H9 (cell line): Measurements from ENCODE around the gene GET3. TPM values are rescaled to one million over a fixed set of nuclear protein-coding genes. Genes with fewer than 3 reads are reported as not detected.

Source experiments
- DNase-seq: peaks from one replicate; pipeline ENCODE4 v3.0.0-alpha.2; 2017
- H2AFZ ChIP-seq: one replicate; pipeline ENCODE4 v1.6.1; 2013; ENCODE audit warnings: mild to moderate bottlenecking, low read length, control low read depth, moderate library complexity
- H2AK5ac ChIP-seq: 2 replicates; pipeline ENCODE4 v1.6.1; 2013; ENCODE audit warnings: low read length, control low read depth, mixed read lengths; ENCODE audit not compliant: insufficient read length
- H2BK120ac ChIP-seq: one replicate; pipeline ENCODE4 v1.6.1; 2013; ENCODE audit warnings: low read depth, mild to moderate bottlenecking, low read length, control low read depth, inconsistent platforms; ENCODE audit not compliant: poor library complexity, severe bottlenecking
- H2BK12ac ChIP-seq: 2 replicates; pipeline ENCODE4 v1.6.1; 2013; ENCODE audit warnings: low read length, control low read depth, mixed read lengths, low read depth; ENCODE audit not compliant: insufficient read length
- H2BK15ac ChIP-seq: 2 replicates; pipeline ENCODE4 v1.6.1; 2013; ENCODE audit warnings: low read depth, low read length, control low read depth
- H2BK20ac ChIP-seq: one replicate; pipeline ENCODE4 v1.6.1; 2013; ENCODE audit warnings: low read depth, mild to moderate bottlenecking, low read length, control low read depth, inconsistent platforms; ENCODE audit not compliant: poor library complexity, severe bottlenecking
- H2BK5ac ChIP-seq: 2 replicates; pipeline ENCODE4 v1.6.1; 2013; ENCODE audit warnings: low read length, control low read depth, mixed read lengths; ENCODE audit not compliant: insufficient read length
- H3K14ac ChIP-seq: 2 replicates; pipeline ENCODE4 v1.6.1; 2013; ENCODE audit warnings: low read length, control low read depth; ENCODE audit not compliant: insufficient read depth
- H3K18ac ChIP-seq: 2 replicates; pipeline ENCODE4 v1.6.1; 2013; ENCODE audit warnings: low read depth, mild to moderate bottlenecking, mixed read lengths, low read length, control low read depth; ENCODE audit not compliant: insufficient read length
- H3K23ac ChIP-seq: 2 replicates; pipeline ENCODE4 v1.6.1; 2013; ENCODE audit warnings: low read length, control low read depth, mixed read lengths, low read depth; ENCODE audit not compliant: insufficient read length
- H3K23me2 ChIP-seq: 2 replicates; pipeline ENCODE4 v1.6.1; 2013; ENCODE audit warnings: low read depth, mild to moderate bottlenecking, mixed read lengths, low read length, control low read depth; ENCODE audit not compliant: insufficient read length, poor library complexity, severe bottlenecking
- H3K27ac ChIP-seq: 2 replicates; pipeline ENCODE4 v1.5.1; 2013; ENCODE audit warnings: low read length, control low read depth, mixed read lengths, low read depth; ENCODE audit not compliant: insufficient read length
- H3K27me3 ChIP-seq: 2 replicates; pipeline ENCODE4 v1.6.1; 2013; ENCODE audit warnings: low read length, control low read depth, inconsistent platforms; ENCODE audit not compliant: insufficient read depth
- H3K4ac ChIP-seq: 2 replicates; pipeline ENCODE4 v1.6.1; 2013; ENCODE audit warnings: low read depth, mild to moderate bottlenecking, control low read depth, inconsistent platforms, low read length, moderate library complexity
- H3K4me1 ChIP-seq: 2 replicates; pipeline ENCODE4 v1.6.1; 2013; ENCODE audit warnings: low read length, control low read depth, inconsistent platforms; ENCODE audit not compliant: insufficient read depth
- H3K4me2 ChIP-seq: 2 replicates; pipeline ENCODE4 v1.6.1; 2013; ENCODE audit warnings: low read length, control low read depth, mixed read lengths; ENCODE audit not compliant: insufficient read length, insufficient read depth
- H3K56ac ChIP-seq: 2 replicates; pipeline ENCODE4 v1.6.1; 2013; ENCODE audit warnings: low read depth, mild to moderate bottlenecking, mixed read lengths, low read length, control low read depth; ENCODE audit not compliant: insufficient read length
- H3K79me1 ChIP-seq: 2 replicates; pipeline ENCODE4 v1.6.1; 2013; ENCODE audit warnings: low read depth, mild to moderate bottlenecking, moderate library complexity, low read length, control low read depth, inconsistent platforms; ENCODE audit not compliant: insufficient read depth, poor library complexity, severe bottlenecking
- H3K79me2 ChIP-seq: 2 replicates; pipeline ENCODE4 v1.6.1; 2013; ENCODE audit warnings: low read length, control low read depth, inconsistent platforms; ENCODE audit not compliant: insufficient read depth
- H3K9ac ChIP-seq: 2 replicates; pipeline ENCODE4 v1.6.1; 2013; ENCODE audit warnings: low read length, control low read depth, mixed read lengths; ENCODE audit not compliant: insufficient read length; ENCODE audit errors: extremely low read depth
- H3K9me3 ChIP-seq: one replicate; pipeline ENCODE4 v1.6.1; 2013; ENCODE audit warnings: low read depth, low read length, inconsistent platforms; ENCODE audit not compliant: control insufficient read depth
- H3T11ph ChIP-seq: one replicate; pipeline ENCODE4 v1.6.1; 2013; ENCODE audit warnings: mild to moderate bottlenecking, low read length, control low read depth, inconsistent platforms
- H4K20me1 ChIP-seq: one replicate; pipeline ENCODE4 v1.6.1; 2013; ENCODE audit not compliant: control insufficient read depth, insufficient read length, insufficient read depth
- H4K5ac ChIP-seq: 2 replicates; pipeline ENCODE4 v1.6.1; 2013; ENCODE audit warnings: low read depth, mild to moderate bottlenecking, mixed read lengths, low read length, control low read depth; ENCODE audit not compliant: insufficient read length
- H4K8ac ChIP-seq: replicated peaks from 2 replicates; pipeline ENCODE4 v1.6.1; 2013; ENCODE audit warnings: low read length, control low read depth, mixed read lengths, low read depth; ENCODE audit not compliant: insufficient read length
- H4K91ac ChIP-seq: 2 replicates; pipeline ENCODE4 v1.6.1; 2013; ENCODE audit warnings: low read depth, mild to moderate bottlenecking, moderate library complexity, mixed read lengths, low read length, control low read depth; ENCODE audit not compliant: insufficient read length
- H3K27ac Mint-ChIP-seq, 3 experiments: 2 replicates in 2 of 3; 3 replicates in 1 of 3; pipeline ENCODE4 v1.8.0; 2020 to 2021; ENCODE audit warnings: mixed read lengths in 3 of 3, mild to moderate bottlenecking in 1 of 3, moderate library complexity in 1 of 3
- H3K27me3 Mint-ChIP-seq: 2 replicates; pipeline ENCODE4 v1.8.0; 2021; ENCODE audit warnings: low read depth, mild to moderate bottlenecking, moderate library complexity, mixed read lengths
- H3K36me3 Mint-ChIP-seq, 3 experiments: 2 replicates in 2 of 3; 3 replicates in 1 of 3; pipeline ENCODE4 v1.8.0; 2020 to 2021; ENCODE audit warnings: low read depth in 3 of 3, mixed read lengths in 3 of 3; ENCODE audit not compliant: insufficient read depth in 1 of 3
- H3K4me1 Mint-ChIP-seq, 2 experiments: 2 replicates each; pipeline ENCODE4 v1.8.0; 2020; ENCODE audit warnings: mixed read lengths in 2 of 2
- H3K4me3 Mint-ChIP-seq, 2 experiments: 2 replicates in 1 of 2; 3 replicates in 1 of 2; pipeline ENCODE4 v1.8.0; 2020 to 2021; ENCODE audit warnings: mild to moderate bottlenecking in 2 of 2, mixed read lengths in 2 of 2, moderate library complexity in 1 of 2
- H3K9me3 Mint-ChIP-seq, 2 experiments: 2 replicates in 1 of 2; 3 replicates in 1 of 2; pipeline ENCODE4 v1.8.0; 2020; ENCODE audit warnings: mild to moderate bottlenecking in 2 of 2, mixed read lengths in 2 of 2, moderate library complexity in 1 of 2
- CTCF ChIP-seq: fragments of 200-600 bp; sonication (generic); conservative IDR thresholded peaks from 3 replicates; pipeline ENCODE4 v1.8.0; 2021; ENCODE audit warnings: antibody characterized with exemption, mild to moderate bottlenecking
- WGBS: extraction: QIAGEN DNeasy Blood & Tissue Kit; methylation state at CpG from one replicate; pipeline ENCODE4 v1.1.7; 2013; ENCODE audit warnings: missing lambda C conversion rate, low lambda C conversion rate, mixed read lengths; ENCODE audit not compliant: insufficient read length; ENCODE audit errors: extremely low coverage; 5-methylcytosine and 5-hydroxymethylcytosine counted together
- total RNA-seq: library from RNA; stranded (reverse); gene quantifications from 2 replicates; pipeline ENCODE4 v1.2.1, GENCODE V29; 2021

GET3 gene
- total RNA-seq, 1 experiment from 2014 or later, result 81.6 TPM

- no peaks in the 10 kb centered on the region for H3K9me3 ChIP-seq
- DNase-seq, result no peak
- peaks cover 6% of the 10 kb centered on the region for H3K4me1 ChIP-seq
- H2BK15ac ChIP-seq, result no peak overlapping the region
- H3K23ac ChIP-seq, result no peak overlapping the region
- no peaks in the 10 kb centered on the region for H4K20me1 ChIP-seq
- Mint-ChIP-seq H3K36me3 (no peaks in the 10 kb centered on the region), H3K27me3 (peaks cover 6% of the 10 kb centered on the region), H3K4me3 (no peak overlapping the region; a peak in 1 of 5 replicates), H3K4me1 (peaks cover 28% of the 10 kb centered on the region in 2 experiments), H3K27ac (no peak overlapping the region), H3K9me3 (no peaks in the 10 kb centered on the region)
- H3K9ac ChIP-seq, result no peak overlapping the region
- H4K91ac ChIP-seq, result no peak overlapping the region
- no peak overlapping the region for H4K8ac ChIP-seq
- no peak for TF ChIP-seq CTCF
- H2BK120ac ChIP-seq, result no peak overlapping the region
- H2BK20ac ChIP-seq, result no peak overlapping the region
- H2BK12ac ChIP-seq, result no peak overlapping the region
- no peak overlapping the region for H3K14ac ChIP-seq
- no peak overlapping the region for H2AFZ ChIP-seq
- H3K56ac ChIP-seq, result no peak overlapping the region
- H3K4ac ChIP-seq, result no peak overlapping the region
- H4K5ac ChIP-seq, result no peak overlapping the region
- no peak overlapping the region for H2BK5ac ChIP-seq
- peaks cover 33% of the 10 kb centered on the region for H3K23me2 ChIP-seq
- H3T11ph ChIP-seq, result no peak overlapping the region
- H3K27ac ChIP-seq, result no peak overlapping the region
- no peaks in the 10 kb centered on the region for H3K79me1 ChIP-seq
- no peak overlapping the region for H2AK5ac ChIP-seq
- H3K27me3 ChIP-seq, result no peaks in the 10 kb centered on the region; the same call in 1 of the 2 replicates
- no peak overlapping the region for H3K18ac ChIP-seq
- WGBS, result no CpG with 5 or more reads among the region's 10 CpGs
- no peaks in the 10 kb centered on the region for H3K79me2 ChIP-seq
- H3K4me2 ChIP-seq, result no peak overlapping the region
Observed at GRCh38 chr19:12787458-12787857, 50.2 kb downstream of the GET3 start.
